ENCODE measurements around the gene CEP68.
"Not testable (repeated sequence)": the region's sequence is repeated elsewhere in the genome, so short reads cannot be mapped to it uniquely, and the experiment has no call there.

The CEP68 gene

GRCh38 chr2:65031341-65032018 is 24.7 kb upstream of the CEP68 start:
- DNase-seq: no peak

- no peak for DNase-seq
These were observed 23.9 kb upstream of the CEP68 start for GRCh38 chr2:65032019-65032975.

GRCh38 chr2:65033178-65033577 is 23.0 kb upstream of the CEP68 start:
- no peak for DNase-seq

GRCh38 chr2:65033667-65034066 is 22.5 kb upstream of the CEP68 start:
- DNase-seq: not testable (repeated sequence)

- no peak for DNase-seq
These were observed 20.8 kb upstream of the CEP68 start for GRCh38 chr2:65035351-65035943.

- DNase-seq: no peak
These were observed 19.0 kb upstream of the CEP68 start for GRCh38 chr2:65037178-65037577.

GRCh38 chr2:65039640-65040039 is 16.6 kb upstream of the CEP68 start:
- DNase-seq: no peak

- peak; percentile 61 for DNase-seq
These were observed 15.6 kb upstream of the CEP68 start for GRCh38 chr2:65040400-65041261.

GRCh38 chr2:65043001-65043400 is 13.2 kb upstream of the CEP68 start:
- no peak for DNase-seq

- no peak for DNase-seq
These were observed 12.0 kb upstream of the CEP68 start for GRCh38 chr2:65044097-65044735.

- DNase-seq: no peak
These were observed 10.6 kb upstream of the CEP68 start for GRCh38 chr2:65045651-65046050.

- DNase-seq: no peak
These were observed 9.4 kb upstream of the CEP68 start for GRCh38 chr2:65046633-65047407.

GRCh38 chr2:65049010-65049639 is 7.1 kb upstream of the CEP68 start:
- DNase-seq: no peak

- DNase-seq: no peak
These were observed 5.3 kb upstream of the CEP68 start for GRCh38 chr2:65050931-65051330.

GRCh38 chr2:65053199-65053598 is 3.0 kb upstream of the CEP68 start:
- peak; percentile 45 for DNase-seq

GRCh38 chr2:65054749-65055421 is 1.3 kb upstream of the CEP68 start:
- DNase-seq: no peak

GRCh38 chr2:65055422-65056214 is 598 bp upstream of the CEP68 start:
- no peak for DNase-seq

- DNase-seq: peak; percentile 19
These were observed 799 bp downstream of the CEP68 start for GRCh38 chr2:65057054-65057375.

GRCh38 chr2:65057391-65058052 is 1.3 kb downstream of the CEP68 start:
- DNase-seq: peak; percentile 84
